Lower lobe of right lung (tissue), 2 donors: ENCODE results near the gene HMGCS1. TPM values are rescaled to one million over a fixed set of nuclear protein-coding genes. Genes with fewer than 3 reads are reported as not detected.
"Not testable (repeated sequence)": the region's sequence is repeated elsewhere in the genome, so short reads cannot be mapped to it uniquely, and the experiment has no call there.

Experiments used
- ATAC-seq, 2 donors: fragments of 200-7000 bp; cut with Tn5 transposase; one replicate each; pipeline ENCODE4 v1.9.1; 2020 to 2022; ENCODE audit warnings: mild to moderate bottlenecking in 2 of 2, moderate library complexity in 2 of 2
- DNase-seq: peaks from one replicate; pipeline ENCODE4 v3.0.0-alpha.2; 2020
- H3K27ac ChIP-seq: fragments of 200-600 bp; one replicate; pipeline ENCODE4 v1.8.0; 2022
- H3K27me3 ChIP-seq: fragments of 200-600 bp; one replicate; pipeline ENCODE4 v1.8.0; 2022; ENCODE audit warnings: low read depth
- H3K36me3 ChIP-seq: fragments of 200-600 bp; one replicate; pipeline ENCODE4 v1.8.0; 2022; ENCODE audit warnings: mild to moderate bottlenecking
- H3K4me1 ChIP-seq: fragments of 200-600 bp; one replicate; pipeline ENCODE4 v1.8.0; 2022
- H3K4me3 ChIP-seq: fragments of 200-600 bp; one replicate; pipeline ENCODE4 v1.8.0; 2022; ENCODE audit warnings: mild to moderate bottlenecking
- H3K9me3 ChIP-seq: fragments of 200-600 bp; one replicate; pipeline ENCODE4 v1.8.0; 2022
- intact Hi-C: fragments of 100-400 bp; cut with DNase I; formaldehyde crosslinking; loops from one replicate; pipeline ENCODE4 v1.11.0; 2022
- total RNA-seq: library from RNA; stranded (reverse); fragmentation: NEBNext Ultra II Directional; extraction: Animal tissue kit (Norgen Biotek cat#: 25700); gene quantifications from one replicate; pipeline ENCODE4 v1.2.1, GENCODE V29; 2021
- TF ChIP-seq, protein P1 (sequence below): fragments of 200-600 bp; IDR thresholded peaks from one replicate; pipeline ENCODE4 v1.8.0; 2022; ENCODE audit warnings: antibody characterized with exemption, mild to moderate bottlenecking
- donor health status: DM: no; HTN: yes; CAD: no; lungs with severe emphysema.

The HMGCS1 gene
- total RNA-seq, 1 donor from 2014 or later: 119 TPM

DNA sequence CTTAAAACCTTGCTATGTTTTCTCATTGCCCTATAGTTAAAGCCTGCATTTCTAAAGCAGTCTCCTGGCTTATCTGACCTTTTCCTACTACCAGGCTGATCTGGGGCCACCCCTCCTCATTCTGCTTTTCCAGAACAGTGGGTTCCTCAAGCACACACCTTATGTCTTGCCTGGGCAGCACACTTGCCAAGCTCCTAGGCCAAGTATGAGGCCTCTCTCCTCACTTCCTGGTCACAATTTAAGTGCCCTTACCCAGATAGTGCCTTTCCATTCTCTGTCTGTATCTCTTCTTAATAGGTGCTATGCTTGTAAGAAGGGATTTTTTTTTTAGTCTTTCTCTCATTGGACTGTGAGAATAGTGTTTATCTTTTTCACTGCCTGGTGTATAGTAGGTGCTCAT, 39.7 kb downstream of the HMGCS1 start:
- intact Hi-C loops: no loop called here
- Histone ChIP-seq H3K27me3 (no peaks in the 10 kb centered on the region), H3K4me1 (peaks cover 16% of the 10 kb centered on the region), H3K36me3 (no peaks in the 10 kb centered on the region), H3K27ac (no peak overlapping the region), H3K4me3 (no peak overlapping the region), H3K9me3 (no peaks in the 10 kb centered on the region)
- TF ChIP-seq, protein P1, sequence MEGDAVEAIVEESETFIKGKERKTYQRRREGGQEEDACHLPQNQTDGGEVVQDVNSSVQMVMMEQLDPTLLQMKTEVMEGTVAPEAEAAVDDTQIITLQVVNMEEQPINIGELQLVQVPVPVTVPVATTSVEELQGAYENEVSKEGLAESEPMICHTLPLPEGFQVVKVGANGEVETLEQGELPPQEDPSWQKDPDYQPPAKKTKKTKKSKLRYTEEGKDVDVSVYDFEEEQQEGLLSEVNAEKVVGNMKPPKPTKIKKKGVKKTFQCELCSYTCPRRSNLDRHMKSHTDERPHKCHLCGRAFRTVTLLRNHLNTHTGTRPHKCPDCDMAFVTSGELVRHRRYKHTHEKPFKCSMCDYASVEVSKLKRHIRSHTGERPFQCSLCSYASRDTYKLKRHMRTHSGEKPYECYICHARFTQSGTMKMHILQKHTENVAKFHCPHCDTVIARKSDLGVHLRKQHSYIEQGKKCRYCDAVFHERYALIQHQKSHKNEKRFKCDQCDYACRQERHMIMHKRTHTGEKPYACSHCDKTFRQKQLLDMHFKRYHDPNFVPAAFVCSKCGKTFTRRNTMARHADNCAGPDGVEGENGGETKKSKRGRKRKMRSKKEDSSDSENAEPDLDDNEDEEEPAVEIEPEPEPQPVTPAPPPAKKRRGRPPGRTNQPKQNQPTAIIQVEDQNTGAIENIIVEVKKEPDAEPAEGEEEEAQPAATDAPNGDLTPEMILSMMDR: no peak
- DNase-seq: no peak
- peak in 1 of 2 donors; percentile 44 for ATAC-seq

DNA sequence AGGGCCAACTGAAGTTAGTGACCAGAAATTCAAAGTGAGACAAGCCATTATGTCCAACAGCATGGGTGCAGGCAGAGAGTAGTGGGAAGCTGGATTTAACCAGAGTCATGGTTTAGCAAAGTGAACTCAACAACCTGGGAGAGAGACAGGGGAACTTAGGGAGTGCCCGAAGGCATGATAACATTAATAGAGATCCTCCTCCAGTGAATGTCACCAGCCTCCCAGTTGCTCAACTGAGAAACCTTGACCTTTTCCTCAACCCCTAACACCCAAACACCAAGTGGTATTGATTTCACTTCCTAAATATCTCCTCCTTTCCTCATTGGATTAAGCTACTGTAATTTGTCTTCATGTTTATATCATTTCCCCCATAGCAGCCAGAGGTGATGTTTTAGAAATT, 42.6 kb downstream of the HMGCS1 start:
- Histone ChIP-seq H3K36me3 (no peaks in the 10 kb centered on the region), H3K4me1 (peaks cover 16% of the 10 kb centered on the region), H3K27ac (no peak overlapping the region), H3K4me3 (no peak overlapping the region), H3K27me3 (no peaks in the 10 kb centered on the region), H3K9me3 (no peaks in the 10 kb centered on the region)
- intact Hi-C loops: no loop called here
- TF ChIP-seq, protein P1: no peak
- DNase-seq (no peak), ATAC-seq (peak; percentile 13 to 29)

DNA sequence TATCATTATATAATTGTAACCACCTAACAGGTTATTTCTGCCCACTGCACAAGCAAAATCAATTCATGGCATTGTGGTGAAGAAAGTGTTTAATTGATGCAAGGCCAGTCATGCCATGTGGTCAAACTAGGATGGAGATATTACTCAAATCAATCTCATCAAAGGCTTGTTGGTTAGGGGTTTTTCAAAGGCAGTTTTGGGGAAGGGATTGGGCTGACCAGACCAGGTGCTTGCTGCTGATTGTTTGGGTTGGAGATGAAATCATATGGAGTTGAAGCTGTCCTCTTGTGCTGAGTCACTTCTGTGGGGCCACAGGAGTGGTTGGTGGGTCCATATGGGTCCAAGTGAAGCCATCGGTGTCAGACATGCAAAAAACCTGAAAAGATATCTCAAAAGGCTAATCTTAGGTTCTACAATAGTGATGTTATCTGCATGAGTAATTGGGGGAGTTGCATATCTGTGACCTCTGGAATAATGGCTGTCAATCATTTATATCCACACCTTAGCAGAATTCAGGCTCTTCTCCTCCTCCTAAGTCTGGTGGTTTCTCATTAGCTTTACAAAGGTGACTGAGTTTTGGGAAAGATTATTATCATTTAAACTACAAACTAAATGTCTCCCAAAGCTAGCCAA, 44.9 kb downstream of the HMGCS1 start:
- no peak overlapping the region for H3K27ac ChIP-seq
- H3K27me3 ChIP-seq: no peaks in the 10 kb centered on the region
- DNase-seq (no peak), ATAC-seq (no peak)
- H3K9me3 ChIP-seq: no peaks in the 10 kb centered on the region
- H3K36me3 ChIP-seq: no peaks in the 10 kb centered on the region
- peaks cover 5% of the 10 kb centered on the region for H3K4me1 ChIP-seq
- TF ChIP-seq, protein P1: no peak
- no peak overlapping the region for H3K4me3 ChIP-seq
- intact Hi-C loops: no loop called here

DNA sequence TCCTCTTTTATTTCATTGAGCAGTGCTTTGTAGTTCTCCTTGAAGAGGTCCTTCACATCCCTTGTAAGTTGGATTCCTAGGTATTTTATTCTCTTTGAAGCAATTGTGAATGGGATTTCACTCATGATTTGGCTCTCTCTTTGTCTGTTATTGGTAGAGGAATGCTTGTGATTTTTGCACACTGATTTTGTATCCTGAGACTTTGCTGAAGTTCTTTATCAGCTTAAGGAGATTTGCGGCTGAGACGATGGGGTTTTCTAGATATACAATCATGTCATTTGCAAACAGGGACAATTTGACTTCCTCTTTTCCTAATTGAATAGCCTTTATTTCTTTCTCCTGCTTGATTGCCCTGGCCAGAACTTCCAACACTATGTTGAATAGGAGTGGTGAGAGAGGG, 50.9 kb downstream of the HMGCS1 start:
- H3K4me1 ChIP-seq, H3K9me3 ChIP-seq, DNase-seq, H3K4me3 ChIP-seq, intact Hi-C loops, ATAC-seq, H3K27me3 ChIP-seq, H3K27ac ChIP-seq, H3K36me3 ChIP-seq: not testable (repeated sequence)

DNA sequence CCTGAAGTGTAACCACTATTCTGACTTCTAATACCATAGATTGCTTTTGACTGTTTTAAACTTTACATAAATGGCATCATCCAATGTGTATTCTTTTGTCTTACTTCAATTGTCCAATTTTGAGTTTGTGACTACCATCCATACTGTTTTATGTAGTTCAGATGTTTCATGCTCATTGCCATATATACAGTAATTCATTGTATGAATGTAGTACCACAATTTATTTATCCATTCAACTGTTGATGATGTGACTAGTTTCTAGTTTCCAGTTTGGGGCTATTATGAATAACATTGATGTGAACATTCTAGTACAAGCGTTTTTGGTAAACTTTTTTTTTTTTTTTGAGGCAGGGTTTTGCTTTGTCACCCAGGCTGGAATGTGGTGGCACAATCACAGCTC, 55.1 kb downstream of the HMGCS1 start:
- DNase-seq: no peak
- TF ChIP-seq, protein P1: no peak
- Histone ChIP-seq H3K4me1 (no peaks in the 10 kb centered on the region), H3K27ac (no peak overlapping the region), H3K36me3 (no peaks in the 10 kb centered on the region), H3K27me3 (no peaks in the 10 kb centered on the region), H3K9me3 (peaks cover 3% of the 10 kb centered on the region), H3K4me3 (no peak overlapping the region)
- intact Hi-C loops: no loop called here
- no peak for ATAC-seq

DNA sequence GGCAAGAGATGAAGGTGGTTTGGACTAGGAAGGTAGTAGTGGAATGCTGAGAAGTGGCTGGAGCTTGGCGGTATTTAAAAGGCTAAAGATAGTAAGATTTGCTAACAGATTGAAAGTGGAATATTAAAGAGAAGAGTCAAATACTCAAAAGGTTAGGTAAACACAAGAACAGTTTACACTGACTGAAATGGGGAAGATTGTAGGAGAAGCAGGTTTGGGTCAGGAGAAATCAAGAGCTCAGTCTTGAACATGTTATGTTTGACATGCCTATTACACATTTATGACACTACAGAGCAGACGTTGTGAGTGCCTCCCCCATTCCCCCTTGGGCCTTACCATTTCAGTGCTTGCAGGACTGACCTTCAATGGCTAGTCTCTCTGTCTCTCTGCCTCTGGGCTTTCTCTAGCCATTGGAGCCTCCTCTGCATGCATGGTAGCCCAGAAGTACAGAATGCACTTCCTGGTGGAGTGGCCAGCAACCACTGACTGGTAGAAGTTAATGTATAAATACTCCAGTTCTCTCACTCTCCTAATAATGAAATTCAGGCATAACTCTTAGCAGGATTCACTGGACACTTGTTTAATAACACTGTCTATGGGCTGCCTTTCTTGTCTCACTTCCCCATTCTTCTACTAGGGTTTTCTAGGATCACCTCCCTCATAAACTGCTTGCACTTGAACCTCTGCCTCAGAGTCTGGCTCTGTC, 56.8 kb downstream of the HMGCS1 start:
- Histone ChIP-seq H3K27me3 (no peaks in the 10 kb centered on the region), H3K4me1 (no peaks in the 10 kb centered on the region), H3K36me3 (no peaks in the 10 kb centered on the region), H3K27ac (no peak overlapping the region), H3K4me3 (no peak overlapping the region), H3K9me3 (peaks cover 3% of the 10 kb centered on the region)
- ATAC-seq (peak in 1 of 2 donors; percentile 36), DNase-seq (no peak)
- intact Hi-C loops: no loop called here
- TF ChIP-seq, protein P1: no peak
